ENCODE measurements around the gene FOXP2.

GRCh38 chr7:114710499-114710898 is 295.9 kb downstream of the FOXP2 start:
- TF ChIP-seq, protein P1, sequence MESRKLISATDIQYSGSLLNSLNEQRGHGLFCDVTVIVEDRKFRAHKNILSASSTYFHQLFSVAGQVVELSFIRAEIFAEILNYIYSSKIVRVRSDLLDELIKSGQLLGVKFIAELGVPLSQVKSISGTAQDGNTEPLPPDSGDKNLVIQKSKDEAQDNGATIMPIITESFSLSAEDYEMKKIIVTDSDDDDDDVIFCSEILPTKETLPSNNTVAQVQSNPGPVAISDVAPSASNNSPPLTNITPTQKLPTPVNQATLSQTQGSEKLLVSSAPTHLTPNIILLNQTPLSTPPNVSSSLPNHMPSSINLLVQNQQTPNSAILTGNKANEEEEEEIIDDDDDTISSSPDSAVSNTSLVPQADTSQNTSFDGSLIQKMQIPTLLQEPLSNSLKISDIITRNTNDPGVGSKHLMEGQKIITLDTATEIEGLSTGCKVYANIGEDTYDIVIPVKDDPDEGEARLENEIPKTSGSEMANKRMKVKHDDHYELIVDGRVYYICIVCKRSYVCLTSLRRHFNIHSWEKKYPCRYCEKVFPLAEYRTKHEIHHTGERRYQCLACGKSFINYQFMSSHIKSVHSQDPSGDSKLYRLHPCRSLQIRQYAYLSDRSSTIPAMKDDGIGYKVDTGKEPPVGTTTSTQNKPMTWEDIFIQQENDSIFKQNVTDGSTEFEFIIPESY (IDR thresholded peaks at IDR 0.05): no peak
- TF ChIP-seq, protein P2, sequence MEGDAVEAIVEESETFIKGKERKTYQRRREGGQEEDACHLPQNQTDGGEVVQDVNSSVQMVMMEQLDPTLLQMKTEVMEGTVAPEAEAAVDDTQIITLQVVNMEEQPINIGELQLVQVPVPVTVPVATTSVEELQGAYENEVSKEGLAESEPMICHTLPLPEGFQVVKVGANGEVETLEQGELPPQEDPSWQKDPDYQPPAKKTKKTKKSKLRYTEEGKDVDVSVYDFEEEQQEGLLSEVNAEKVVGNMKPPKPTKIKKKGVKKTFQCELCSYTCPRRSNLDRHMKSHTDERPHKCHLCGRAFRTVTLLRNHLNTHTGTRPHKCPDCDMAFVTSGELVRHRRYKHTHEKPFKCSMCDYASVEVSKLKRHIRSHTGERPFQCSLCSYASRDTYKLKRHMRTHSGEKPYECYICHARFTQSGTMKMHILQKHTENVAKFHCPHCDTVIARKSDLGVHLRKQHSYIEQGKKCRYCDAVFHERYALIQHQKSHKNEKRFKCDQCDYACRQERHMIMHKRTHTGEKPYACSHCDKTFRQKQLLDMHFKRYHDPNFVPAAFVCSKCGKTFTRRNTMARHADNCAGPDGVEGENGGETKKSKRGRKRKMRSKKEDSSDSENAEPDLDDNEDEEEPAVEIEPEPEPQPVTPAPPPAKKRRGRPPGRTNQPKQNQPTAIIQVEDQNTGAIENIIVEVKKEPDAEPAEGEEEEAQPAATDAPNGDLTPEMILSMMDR (IDR thresholded peaks at IDR 0.05; ENCODE audit: low read depth, low read length, missing input control): no peak
- TF ChIP-seq, protein P3, sequence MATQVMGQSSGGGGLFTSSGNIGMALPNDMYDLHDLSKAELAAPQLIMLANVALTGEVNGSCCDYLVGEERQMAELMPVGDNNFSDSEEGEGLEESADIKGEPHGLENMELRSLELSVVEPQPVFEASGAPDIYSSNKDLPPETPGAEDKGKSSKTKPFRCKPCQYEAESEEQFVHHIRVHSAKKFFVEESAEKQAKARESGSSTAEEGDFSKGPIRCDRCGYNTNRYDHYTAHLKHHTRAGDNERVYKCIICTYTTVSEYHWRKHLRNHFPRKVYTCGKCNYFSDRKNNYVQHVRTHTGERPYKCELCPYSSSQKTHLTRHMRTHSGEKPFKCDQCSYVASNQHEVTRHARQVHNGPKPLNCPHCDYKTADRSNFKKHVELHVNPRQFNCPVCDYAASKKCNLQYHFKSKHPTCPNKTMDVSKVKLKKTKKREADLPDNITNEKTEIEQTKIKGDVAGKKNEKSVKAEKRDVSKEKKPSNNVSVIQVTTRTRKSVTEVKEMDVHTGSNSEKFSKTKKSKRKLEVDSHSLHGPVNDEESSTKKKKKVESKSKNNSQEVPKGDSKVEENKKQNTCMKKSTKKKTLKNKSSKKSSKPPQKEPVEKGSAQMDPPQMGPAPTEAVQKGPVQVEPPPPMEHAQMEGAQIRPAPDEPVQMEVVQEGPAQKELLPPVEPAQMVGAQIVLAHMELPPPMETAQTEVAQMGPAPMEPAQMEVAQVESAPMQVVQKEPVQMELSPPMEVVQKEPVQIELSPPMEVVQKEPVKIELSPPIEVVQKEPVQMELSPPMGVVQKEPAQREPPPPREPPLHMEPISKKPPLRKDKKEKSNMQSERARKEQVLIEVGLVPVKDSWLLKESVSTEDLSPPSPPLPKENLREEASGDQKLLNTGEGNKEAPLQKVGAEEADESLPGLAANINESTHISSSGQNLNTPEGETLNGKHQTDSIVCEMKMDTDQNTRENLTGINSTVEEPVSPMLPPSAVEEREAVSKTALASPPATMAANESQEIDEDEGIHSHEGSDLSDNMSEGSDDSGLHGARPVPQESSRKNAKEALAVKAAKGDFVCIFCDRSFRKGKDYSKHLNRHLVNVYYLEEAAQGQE (IDR thresholded peaks at IDR 0.05): no peak
- no peak for TF ChIP-seq MAX (IDR thresholded peaks at IDR 0.05)
- no peak for TF ChIP-seq TAF1 (conservative IDR thresholded peaks at IDR 0.05)
- TF ChIP-seq JUND (IDR thresholded peaks at IDR 0.05): no peak
- TF ChIP-seq RXRA (IDR thresholded peaks at IDR 0.05): no peak
- TF ChIP-seq YY1 (IDR thresholded peaks at IDR 0.05): no peak
- TF ChIP-seq RAD21 (IDR thresholded peaks at IDR 0.05): no peak
- TF ChIP-seq SP1 (IDR thresholded peaks at IDR 0.05): no peak
- TF ChIP-seq ATF3 (IDR thresholded peaks at IDR 0.05): no peak
- no peak for TF ChIP-seq HNF4A (conservative IDR thresholded peaks at IDR 0.05)
